ENCODE measurements around the gene OR5M3.

OR5M3 gene

GRCh38 chr11:56473252-56473651 is at the start of gene OR5M3:
Gene OR5M3, minus strand, starts transcription at chr11:56473352. Its CDS starts 2,855 bp downstream, at chr11:56470497.
- no peak for DNase-seq (ENCODE audit: low read depth in 2 of 2)

- DNase-seq (ENCODE audit: low read depth in 2 of 2), result no peak
Observed at GRCh38 chr11:56522008-56522407, 48.9 kb upstream of the OR5M3 start.

DNA sequence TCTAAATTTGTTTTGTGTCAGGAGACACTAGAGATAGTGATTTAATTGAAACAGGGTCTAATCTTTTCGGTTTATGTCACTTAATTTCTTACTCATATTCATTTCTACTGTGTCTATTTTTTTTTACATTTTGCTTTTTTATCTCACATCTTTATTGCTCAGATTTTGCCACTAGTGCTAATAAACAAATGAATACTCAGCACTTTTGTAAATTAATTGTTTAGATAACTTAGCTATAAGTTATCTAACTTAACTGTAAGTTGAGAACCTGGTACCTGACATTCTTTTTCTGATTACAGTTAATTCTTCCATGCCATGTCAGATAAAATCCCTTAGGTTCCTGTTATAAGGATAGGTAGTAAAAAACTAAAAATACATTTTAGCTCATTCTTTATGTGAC is 40.1 kb upstream of the OR5M3 start:
- no peak for DNase-seq (ENCODE audit: low read depth in 2 of 2)

DNA sequence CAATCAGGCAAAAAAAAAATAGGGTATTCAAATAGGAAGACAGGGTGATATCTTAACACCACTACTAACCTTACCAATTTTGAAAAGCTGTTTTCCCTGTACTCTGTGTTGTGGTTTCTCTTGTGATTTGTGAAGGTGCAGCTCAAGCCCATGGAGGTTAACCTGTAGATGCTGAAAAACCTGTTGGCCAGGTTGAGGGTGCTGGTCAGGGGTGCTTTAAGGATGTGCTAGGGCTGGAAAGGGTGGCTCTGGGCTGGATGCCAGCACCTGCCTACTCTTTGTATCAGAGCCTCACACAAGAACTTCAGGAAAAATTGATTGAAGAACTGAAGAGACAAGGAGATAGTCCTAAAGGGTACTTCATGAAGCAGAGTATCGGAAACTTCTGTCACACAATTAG is 36.3 kb upstream of the OR5M3 start:
- no peak for DNase-seq (ENCODE audit: low read depth in 2 of 2)

DNA sequence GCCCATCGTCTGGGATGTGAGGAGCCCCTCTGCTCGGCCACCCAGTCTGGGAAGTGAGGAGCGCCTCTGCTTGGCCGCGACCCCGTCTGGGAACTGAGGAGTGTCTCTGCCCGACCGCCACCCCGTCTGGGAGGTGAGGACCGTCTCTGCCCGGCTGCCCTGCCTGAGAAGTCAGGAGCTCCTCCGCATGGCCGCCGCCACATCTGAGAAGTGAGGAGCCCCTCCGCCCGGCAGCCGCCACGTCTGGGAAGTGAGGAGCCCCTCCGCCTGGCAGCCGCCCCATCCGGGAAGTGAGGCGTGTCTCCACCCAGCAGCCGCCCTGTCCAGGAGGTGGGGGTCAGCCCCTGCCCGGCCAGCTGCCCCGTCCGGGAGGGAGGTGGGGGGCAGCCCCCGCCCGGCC is 23.9 kb upstream of the OR5M3 start:
- no peak for DNase-seq (ENCODE audit: low read depth in 2 of 2)

GRCh38 chr11:56495117-56495516 is 22.0 kb upstream of the OR5M3 start:
- DNase-seq (ENCODE audit: low read depth in 2 of 2), result no peak

GRCh38 chr11:56491270-56491669 is 18.1 kb upstream of the OR5M3 start, which contains the start of gene OR5M8:
Gene OR5M8, minus strand, starts transcription at chr11:56491370. Its CDS starts 0 bp downstream, at chr11:56491370.
- DNase-seq (ENCODE audit: low read depth in 2 of 2), result no peak

DNA sequence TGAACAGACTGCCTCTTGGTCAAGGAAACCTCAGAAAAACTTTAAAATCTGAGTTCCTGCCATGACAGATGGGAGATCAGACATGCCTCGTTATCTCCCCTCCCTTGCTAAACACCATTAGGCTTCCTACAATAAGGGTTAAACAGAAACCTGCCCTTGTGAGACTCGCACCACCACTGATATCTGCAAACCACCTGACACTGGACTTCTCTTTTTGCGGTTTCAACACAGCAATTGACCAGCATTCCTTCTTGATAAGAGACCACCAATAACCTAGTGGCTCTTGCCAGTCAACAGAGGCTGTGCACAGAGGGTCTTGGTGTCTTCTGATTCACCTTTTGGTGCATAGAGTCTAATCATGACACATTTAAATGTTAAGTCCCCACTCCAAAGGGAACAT is 13.6 kb upstream of the OR5M3 start:
- no peak for DNase-seq (ENCODE audit: low read depth in 2 of 2)

DNA sequence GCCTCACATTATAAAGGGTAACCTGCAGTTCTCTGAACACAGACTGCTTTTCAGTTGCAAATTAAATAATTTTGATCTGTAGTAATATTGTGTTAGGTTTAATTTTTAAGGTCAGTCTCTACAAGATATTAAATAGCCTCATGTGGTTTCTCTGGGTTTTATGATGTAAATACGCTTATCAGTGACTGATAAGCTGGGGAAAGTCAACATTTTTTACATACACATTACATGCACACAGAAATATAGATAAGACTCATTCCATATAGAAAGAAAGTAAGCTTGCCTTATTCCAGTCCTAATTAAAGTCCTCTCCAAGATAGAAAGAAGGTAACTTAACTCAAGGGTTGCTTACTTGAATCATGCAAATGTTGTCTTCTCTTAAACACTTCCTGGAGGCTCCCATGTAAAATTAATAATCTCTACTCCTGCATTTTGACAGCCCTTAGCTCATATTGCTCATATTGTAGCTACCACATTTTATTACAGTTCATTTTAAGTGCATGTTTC is 1.6 kb upstream of the OR5M3 start:
- no peak for DNase-seq (ENCODE audit: low read depth in 2 of 2)

- no peak for DNase-seq (ENCODE audit: low read depth in 2 of 2)
Observed at GRCh38 chr11:56457076-56457475, 16.1 kb downstream of the OR5M3 start.

- no peak for DNase-seq (ENCODE audit: low read depth in 2 of 2)
Observed at GRCh38 chr11:56453521-56453920, 19.6 kb downstream of the OR5M3 start.

Measured in stimulated activated CD8-positive, alpha-beta memory T cell treated with anti-CD3 and anti-CD28 coated beads, Interleukin-15, amount 100 ng/mL, for 48 hours (primary cell).